IPS DF 4.7 (cell line): ENCODE data around the gene EHMT2.
"Not testable (repeated sequence)": the region's sequence is repeated elsewhere in the genome, so short reads cannot be mapped to it uniquely, and the experiment has no call there.

Source experiments
- DNase-seq: peaks from one replicate; pipeline ENCODE4 v3.0.0-alpha.2; 2013; ENCODE audit warnings: low spot score; ENCODE audit errors: extremely low read depth

The EHMT2 gene

GRCh38 chr6:31871046-31871659 is 26.3 kb downstream of the EHMT2 start:
- DNase-seq: no peak

- DNase-seq: no peak
Observed at GRCh38 chr6:31870385-31870921, 27.0 kb downstream of the EHMT2 start.

- DNase-seq: no peak
Observed at GRCh38 chr6:31869343-31869742, 28.2 kb downstream of the EHMT2 start.

GRCh38 chr6:31868658-31868971 is 28.9 kb downstream of the EHMT2 start:
- DNase-seq: not testable (repeated sequence)

GRCh38 chr6:31865205-31866118 is 32.0 kb downstream of the EHMT2 start:
- no peak for DNase-seq

GRCh38 chr6:31864818-31865204 is 32.7 kb downstream of the EHMT2 start:
- DNase-seq: no peak

- DNase-seq: not testable (repeated sequence)
Observed at GRCh38 chr6:31864123-31864562, 33.4 kb downstream of the EHMT2 start.

- peak; percentile 99 for DNase-seq
Observed at GRCh38 chr6:31862344-31863235, 34.9 kb downstream of the EHMT2 start, which contains the start of gene NEU1. TSS of gene NEU1 (minus strand) at chr6:31862821. CDS start at chr6:31862776, 45 bp downstream.

GRCh38 chr6:31861919-31862343 is 35.6 kb downstream of the EHMT2 start:
- DNase-seq: no peak

GRCh38 chr6:31861150-31861549 is 36.3 kb downstream of the EHMT2 start:
- no peak for DNase-seq

GRCh38 chr6:31860349-31860748 is 37.1 kb downstream of the EHMT2 start:
- DNase-seq: no peak

- DNase-seq: no peak
Observed at GRCh38 chr6:31859923-31860322, 37.6 kb downstream of the EHMT2 start.

- no peak for DNase-seq
Observed at GRCh38 chr6:31858707-31859106, 38.8 kb downstream of the EHMT2 start.

- DNase-seq: not testable (repeated sequence)
Observed at GRCh38 chr6:31857774-31858173, 39.7 kb downstream of the EHMT2 start.

GRCh38 chr6:31851980-31852718 is 45.3 kb downstream of the EHMT2 start:
- DNase-seq: not testable (repeated sequence)

GRCh38 chr6:31851485-31851832 is 46.0 kb downstream of the EHMT2 start:
- no peak for DNase-seq

- no peak for DNase-seq
Observed at GRCh38 chr6:31850765-31851484, 46.6 kb downstream of the EHMT2 start.

GRCh38 chr6:31847276-31847978 is 50.1 kb downstream of the EHMT2 start:
- DNase-seq: no peak

GRCh38 chr6:31844507-31844906 is 53.0 kb downstream of the EHMT2 start:
- no peak for DNase-seq
